ENCODE measurements around the gene ERGIC1. TPM values are rescaled to one million over a fixed set of nuclear protein-coding genes. Genes with fewer than 3 reads are reported as not detected.

ERGIC1 gene
- total and polyA plus RNA-seq, 2 of the 13 experiments (the other 11 are each of a cell fraction or from before 2014, with no cell fraction given) = 78.5 to 184 TPM

- TF ChIP-seq ARID4A (CRISPR knock-in tag; IDR thresholded peaks at IDR 0.05; ENCODE audit: borderline replicate concordance) = peak; percentile 38; the same call in 1 of the 2 replicates
- TF ChIP-seq ATF4 (CRISPR knock-in tag; IDR thresholded peaks at IDR 0.05) = peak; percentile 43 to 98; a peak in 2 of 4 replicates
- TF ChIP-seq SOX6 (IDR thresholded peaks at IDR 0.05) = no peak
- peak; percentile 44; the same call in 1 of the 2 replicates for TF ChIP-seq SOX6 (CRISPR knock-in tag; IDR thresholded peaks at IDR 0.05)
- TF ChIP-seq TSC22D2 (CRISPR knock-in tag; IDR thresholded peaks at IDR 0.05; ENCODE audit: borderline replicate concordance) = no peak
- TF ChIP-seq NFE2L1 (CRISPR knock-in tag; IDR thresholded peaks at IDR 0.05; ENCODE audit: borderline replicate concordance) = no peak
- peak; percentile 84 for TF ChIP-seq FOSL2 (CRISPR knock-in tag; IDR thresholded peaks at IDR 0.05)
- TF ChIP-seq KDM1A (CRISPR knock-in tag; IDR thresholded peaks at IDR 0.05) = no peak
- TF ChIP-seq KIAA2018 (CRISPR knock-in tag; IDR thresholded peaks at IDR 0.05; ENCODE audit: borderline replicate concordance) = no peak
- peak; percentile 76 for TF ChIP-seq BHLHE40 (IDR thresholded peaks at IDR 0.05; ENCODE audit: low read length)
- TF ChIP-seq HMG20A (CRISPR knock-in tag; IDR thresholded peaks at IDR 0.05; ENCODE audit: borderline replicate concordance) = peak; percentile 54; the same call in 1 of the 2 replicates
These were observed 53.0 kb downstream of the ERGIC1 start (continued) for GRCh38 chr5:172886974-172887501.
